ENCODE results near the gene SLC22A16.
"Not testable (repeated sequence)": the region's sequence is repeated elsewhere in the genome, so short reads cannot be mapped to it uniquely, and the experiment has no call there.

SLC22A16 gene

DNA sequence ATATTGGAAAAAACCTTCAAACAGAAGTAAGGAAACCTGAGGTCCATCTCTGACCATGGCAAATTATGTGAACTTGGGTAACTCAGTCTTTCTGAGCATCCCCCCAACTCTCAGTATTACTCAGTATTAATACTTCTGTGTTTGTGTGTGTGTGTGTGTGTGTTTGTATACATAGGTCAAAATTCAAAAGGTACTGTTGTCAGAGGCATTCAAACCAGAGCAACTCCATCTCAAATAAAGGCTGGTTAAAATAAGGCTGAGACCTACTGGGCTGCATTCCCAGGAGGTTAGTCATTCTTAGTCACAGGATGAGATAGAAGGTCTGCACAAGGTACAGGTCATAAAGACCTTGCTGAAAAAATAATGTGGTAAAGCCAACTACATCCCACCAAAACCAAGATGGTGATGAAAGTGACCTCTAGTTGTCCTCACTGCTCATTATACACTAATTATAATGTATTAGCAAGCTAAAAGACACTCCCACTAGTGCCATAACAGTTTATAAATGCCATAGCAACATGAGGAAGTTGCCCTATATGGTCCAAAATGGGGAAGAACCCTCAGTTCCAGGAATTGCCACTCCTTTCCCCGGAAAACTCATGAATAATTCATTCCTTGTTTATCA, 33.3 kb upstream of the SLC22A16 start:
- H3K4me3 ChIP-seq (ENCODE audit: low read depth, low read length): no peak overlapping the region
- no peak for TF ChIP-seq CTCF (IDR thresholded peaks at IDR 0.05; ENCODE audit: insufficient read depth, low read depth, low read length, missing control alignments)
- DNase-seq (ENCODE audit: low read depth): no peak

- not testable (repeated sequence) for H3K4me3 ChIP-seq (ENCODE audit: low read depth, low read length); DNase-seq (ENCODE audit: low read depth)
Observed at GRCh38 chr6:110504891-110505290, 28.5 kb upstream of the SLC22A16 start.

- no peak for TF ChIP-seq CTCF (IDR thresholded peaks at IDR 0.05; ENCODE audit: insufficient read depth, low read depth, low read length, missing control alignments)
- no peak for DNase-seq (ENCODE audit: low read depth)
Observed at GRCh38 chr6:110495949-110496348, 19.5 kb upstream of the SLC22A16 start.

DNA sequence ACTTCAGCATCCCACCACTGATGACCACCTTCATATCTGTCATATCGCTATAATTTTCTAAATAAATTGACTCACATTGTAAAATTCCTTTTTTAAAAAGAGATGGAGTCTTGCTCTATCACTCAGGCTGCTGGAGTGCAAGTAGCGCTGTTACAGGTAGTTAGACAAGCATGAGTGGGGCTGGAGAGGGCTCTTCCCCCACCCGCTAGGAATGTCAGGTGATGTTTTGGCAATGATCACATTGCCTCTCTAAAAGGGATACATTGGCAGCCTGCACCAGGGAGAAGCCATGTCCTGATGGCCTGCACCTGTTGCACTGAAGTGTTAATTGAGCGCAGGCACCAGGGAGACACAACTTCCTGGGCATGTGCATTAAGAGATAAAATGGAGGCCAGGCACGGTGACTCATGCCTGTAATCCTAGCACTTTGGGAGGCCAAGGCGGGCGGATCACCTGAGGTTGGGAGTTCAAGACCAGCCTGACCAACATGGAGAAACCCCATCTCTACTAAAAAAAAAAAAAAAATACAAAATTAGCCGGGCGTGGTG, 16.9 kb upstream of the SLC22A16 start:
- H3K4me3 ChIP-seq (ENCODE audit: low read depth, low read length): no peak overlapping the region
- no peak for DNase-seq (ENCODE audit: low read depth)
- no peak for TF ChIP-seq CTCF (IDR thresholded peaks at IDR 0.05; ENCODE audit: insufficient read depth, low read depth, low read length, missing control alignments)

More at GRCh38 chr6:110495949-110496348, 19.5 kb upstream of the SLC22A16 start:
- no peak overlapping the region for H3K4me3 ChIP-seq (ENCODE audit: low read depth, low read length)

GRCh38 chr6:110492584-110492983, 16.2 kb upstream of the SLC22A16 start:
- no peak for DNase-seq (ENCODE audit: low read depth)
- no peak overlapping the region for H3K4me3 ChIP-seq (ENCODE audit: low read depth, low read length)
- TF ChIP-seq CTCF (IDR thresholded peaks at IDR 0.05; ENCODE audit: insufficient read depth, low read depth, low read length, missing control alignments): no peak

DNA sequence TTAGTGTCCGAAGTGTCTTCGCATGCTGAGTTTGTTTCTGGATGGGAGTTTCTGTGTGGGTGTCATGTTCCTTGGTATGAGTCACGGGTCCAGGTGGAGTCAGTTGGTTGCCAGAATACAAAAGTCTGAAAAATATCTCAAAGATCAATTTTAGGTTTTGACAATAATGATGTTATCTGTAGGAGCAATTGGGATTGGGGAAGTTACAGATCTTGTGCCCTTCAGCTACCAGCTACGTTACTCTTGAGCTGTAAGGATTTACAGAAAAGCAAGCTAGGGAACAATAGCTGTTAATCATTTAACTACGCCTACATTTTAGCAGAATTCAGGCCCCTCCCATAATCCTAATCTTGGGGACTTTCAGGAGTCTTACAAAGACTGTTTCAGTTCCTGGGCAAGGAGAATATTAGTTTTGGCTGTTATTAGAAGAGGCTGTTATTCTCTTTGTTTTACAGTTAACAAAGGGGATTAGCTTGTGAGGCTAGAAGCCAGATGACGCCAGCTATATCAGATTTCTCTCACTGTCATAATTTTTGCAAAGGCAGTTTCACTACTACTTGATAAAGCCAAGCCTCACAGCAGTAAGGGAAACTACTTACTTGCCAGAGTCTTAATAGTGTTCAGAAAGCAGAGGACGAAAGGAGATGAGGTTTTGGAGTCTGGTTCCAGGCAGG, 15.4 kb upstream of the SLC22A16 start:
- no peak for DNase-seq (ENCODE audit: low read depth)
- no peak for TF ChIP-seq CTCF (IDR thresholded peaks at IDR 0.05; ENCODE audit: insufficient read depth, low read depth, low read length, missing control alignments)
- H3K4me3 ChIP-seq (ENCODE audit: low read depth, low read length): no peak overlapping the region

DNA sequence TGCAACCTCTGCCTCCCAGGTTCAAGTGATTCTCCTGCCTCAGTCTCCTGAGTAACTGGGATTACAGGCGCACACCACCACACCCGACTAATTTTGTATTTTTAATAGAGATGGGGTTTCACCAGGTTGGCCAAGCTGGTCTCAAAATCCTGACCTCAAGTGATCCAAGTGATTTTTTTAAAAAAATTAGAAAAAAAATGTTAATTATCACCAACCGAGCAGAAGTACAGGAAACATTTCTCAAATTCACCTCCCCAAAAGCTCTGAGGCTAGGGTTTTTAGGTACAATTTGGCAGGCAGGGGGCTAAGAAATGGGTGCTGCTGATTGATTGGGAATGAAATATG, 14.9 kb upstream of the SLC22A16 start:
- H3K4me3 ChIP-seq (ENCODE audit: low read depth, low read length): no peak overlapping the region
- no peak for DNase-seq (ENCODE audit: low read depth)
- TF ChIP-seq CTCF (IDR thresholded peaks at IDR 0.05; ENCODE audit: insufficient read depth, low read depth, low read length, missing control alignments): no peak
